SK-N-SH treated with all-trans-retinoic acid at 6 μM for 48 hours (cell line): Measurements from ENCODE around the gene PUS3.

ENCODE experiments used
- ATAC-seq: fragments of 200-7000 bp; cut with Tn5 transposase; 3 replicates; pipeline ENCODE4 v1.9.1; 2020; ENCODE audit warnings: mild to moderate bottlenecking, moderate library complexity
- ARNTL ChIP-seq: fragments of 450-650 bp; formaldehyde crosslinking; IDR thresholded peaks from 2 replicates; pipeline ENCODE4 v1.5.0; 2020; ENCODE audit warnings: low read depth, mild to moderate bottlenecking, moderate library complexity, borderline replicate concordance
- BACH2 ChIP-seq: fragments of 250-450 bp; sonication (Bioruptor Pico); IDR thresholded peaks from 2 replicates; pipeline ENCODE4 v1.9.0; 2021; ENCODE audit warnings: mild to moderate bottlenecking, borderline replicate concordance
- CREB5 ChIP-seq: fragments of 250-450 bp; sonication (Bioruptor Pico); IDR thresholded peaks from 2 replicates; pipeline ENCODE4 v1.5.1; 2020; ENCODE audit warnings: low read depth, mild to moderate bottlenecking, moderate library complexity
- CSDC2 ChIP-seq: fragments of 250-450 bp; sonication (Bioruptor Pico); IDR thresholded peaks from 2 replicates; pipeline ENCODE4 v1.5.0; 2020; ENCODE audit warnings: mild to moderate bottlenecking, moderate library complexity
- ESRRG ChIP-seq: fragments of 250-450 bp; sonication (Bioruptor Pico); IDR thresholded peaks from 2 replicates; pipeline ENCODE4 v1.6.1; 2021; ENCODE audit warnings: mild to moderate bottlenecking
- GLIS3 ChIP-seq: fragments of 250-450 bp; sonication (Bioruptor Pico); IDR thresholded peaks from 2 replicates; pipeline ENCODE4 v1.5.0; 2020; ENCODE audit warnings: mild to moderate bottlenecking, moderate library complexity
- ISL1 ChIP-seq: fragments of 250-450 bp; sonication (Bioruptor Pico); IDR thresholded peaks from 2 replicates; pipeline ENCODE4 v2.1.2; 2022; ENCODE audit warnings: mild to moderate bottlenecking, moderate library complexity
- OSR1 ChIP-seq: fragments of 250-450 bp; sonication (Bioruptor Pico); IDR thresholded peaks from 2 replicates; pipeline ENCODE4 v1.8.0; 2022; ENCODE audit warnings: moderate library complexity, mild to moderate bottlenecking, inconsistent platforms
- PATZ1 ChIP-seq: fragments of 250-450 bp; sonication (Bioruptor Pico); IDR thresholded peaks from 2 replicates; pipeline ENCODE4 v1.8.0; 2020; ENCODE audit warnings: mild to moderate bottlenecking, moderate library complexity, borderline replicate concordance
- POU6F1 ChIP-seq: fragments of 250-450 bp; sonication (Bioruptor Pico); IDR thresholded peaks from 2 replicates; pipeline ENCODE4 v1.8.0; 2021; ENCODE audit warnings: low read depth, mild to moderate bottlenecking, moderate library complexity, borderline replicate concordance
- PPARA ChIP-seq: fragments of 250-450 bp; sonication (Bioruptor Pico); IDR thresholded peaks from 2 replicates; pipeline ENCODE4 v1.5.0; 2020; ENCODE audit warnings: mild to moderate bottlenecking, borderline replicate concordance
- SNAI2 ChIP-seq: fragments of 250-450 bp; sonication (Bioruptor Pico); IDR thresholded peaks from 2 replicates; pipeline ENCODE4 v1.5.0; 2020; ENCODE audit warnings: mild to moderate bottlenecking, moderate library complexity
- TCF4 ChIP-seq: fragments of 250-450 bp; sonication (Bioruptor Pico); IDR thresholded peaks from 2 replicates; pipeline ENCODE4 v1.8.0; 2021; ENCODE audit warnings: mild to moderate bottlenecking, moderate library complexity, borderline replicate concordance
- TOX ChIP-seq: fragments of 250-450 bp; sonication (Bioruptor Pico); IDR thresholded peaks from 2 replicates; pipeline ENCODE4 v1.8.0; 2021; ENCODE audit warnings: mild to moderate bottlenecking, moderate library complexity, borderline replicate concordance
- ZC3H10 ChIP-seq: fragments of 250-450 bp; sonication (Bioruptor Pico); IDR thresholded peaks from 2 replicates; pipeline ENCODE4 v1.5.1; 2021; ENCODE audit warnings: mild to moderate bottlenecking, moderate library complexity
- ZFP3 ChIP-seq: fragments of 250-450 bp; sonication (Bioruptor Pico); IDR thresholded peaks from 2 replicates; pipeline ENCODE4 v1.5.0; 2020; ENCODE audit warnings: mild to moderate bottlenecking, moderate library complexity
- ZFP30 ChIP-seq: fragments of 450-650 bp; formaldehyde crosslinking; IDR thresholded peaks from 2 replicates; pipeline ENCODE4 v1.5.0; 2022; ENCODE audit warnings: mild to moderate bottlenecking, moderate library complexity
- ZNF8 ChIP-seq: fragments of 450-650 bp; formaldehyde crosslinking; IDR thresholded peaks from 2 replicates; pipeline ENCODE4 v1.5.0; 2020; ENCODE audit warnings: mild to moderate bottlenecking, moderate library complexity

The PUS3 gene

GRCh38 chr11:125932301-125932700 is 29.3 kb upstream of the PUS3 start:
- no peak for ATAC-seq
- TF ChIP-seq PATZ1 (CRISPR knock-in tag) (no peak), GLIS3 (CRISPR knock-in tag) (no peak), POU6F1 (CRISPR knock-in tag) (no peak), ZFP3 (no peak), CREB5 (CRISPR knock-in tag) (no peak), ESRRG (CRISPR knock-in tag) (no peak), TCF4 (no peak), ZFP30 (CRISPR knock-in tag) (no peak), ZNF8 (CRISPR knock-in tag) (no peak), ZC3H10 (CRISPR knock-in tag) (no peak), PPARA (no peak), CSDC2 (CRISPR knock-in tag) (no peak), OSR1 (no peak)

DNA sequence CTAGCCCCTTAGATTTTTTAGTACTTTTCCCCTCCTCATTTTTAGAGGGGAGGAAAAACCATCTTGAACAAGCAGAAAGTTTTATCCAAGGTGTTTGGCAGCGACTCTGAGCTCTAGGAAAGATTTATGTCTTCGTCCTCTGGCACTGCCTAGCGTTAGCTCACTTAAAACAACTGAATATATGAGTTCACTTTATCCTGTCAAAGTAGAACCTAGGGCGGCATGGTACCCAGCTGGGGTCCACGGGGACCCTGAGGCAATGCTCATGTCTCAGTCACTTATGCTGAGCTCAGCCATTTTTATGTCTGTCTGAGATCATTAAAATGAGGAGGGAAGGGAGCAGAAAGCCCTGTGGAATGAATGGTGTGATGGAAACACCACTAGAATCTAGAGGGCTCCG is 28.7 kb upstream of the PUS3 start:
- TF ChIP-seq POU6F1 (CRISPR knock-in tag) (no peak), ZFP30 (CRISPR knock-in tag) (no peak)
- no peak for ATAC-seq

GRCh38 chr11:125931116-125931515 is 28.1 kb upstream of the PUS3 start:
- no peak for ATAC-seq
- TF ChIP-seq CREB5 (CRISPR knock-in tag), result no peak
- TF ChIP-seq TOX, result no peak
- no peak for TF ChIP-seq CSDC2 (CRISPR knock-in tag)
- no peak for TF ChIP-seq PATZ1 (CRISPR knock-in tag)
- TF ChIP-seq ESRRG (CRISPR knock-in tag), result no peak
- no peak for TF ChIP-seq OSR1
- no peak for TF ChIP-seq SNAI2 (CRISPR knock-in tag)
- no peak for TF ChIP-seq ISL1 (CRISPR knock-in tag)

DNA sequence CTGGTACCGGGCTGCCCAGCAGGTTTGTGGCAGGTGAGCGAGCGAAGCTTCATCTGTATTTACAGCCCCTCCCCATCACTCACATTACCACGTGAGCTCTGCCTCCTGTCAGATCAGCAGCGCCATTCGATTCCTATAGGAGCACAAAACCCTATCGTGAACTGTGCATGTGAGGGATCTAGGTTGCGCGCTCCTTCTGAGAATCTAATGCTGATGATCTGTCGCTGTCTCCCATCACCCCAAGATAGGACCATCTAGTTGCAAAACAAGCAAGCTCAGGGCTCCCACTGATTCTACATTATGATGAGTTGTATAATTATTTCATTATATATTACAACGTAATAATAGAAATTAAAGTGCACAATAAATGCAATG is 27.1 kb upstream of the PUS3 start:
- no peak for ATAC-seq
- TF ChIP-seq ARNTL (CRISPR knock-in tag) (no peak), CSDC2 (CRISPR knock-in tag) (no peak), BACH2 (CRISPR knock-in tag) (no peak), TCF4 (no peak)
